HG03064 (cell line): ENCODE data around the gene MED22.
A peak's percentile ranks its signal among the peaks of the same experiment; 100 is the strongest.
"Not testable (repeated sequence)": the region's sequence is repeated elsewhere in the genome, so short reads cannot be mapped to it uniquely, and the experiment has no call there.

ENCODE experiments used
- ATAC-seq: cut with Tn5 transposase; IDR thresholded peaks from one replicate; pipeline ENCODE4 v1.9.1; 2021; ENCODE audit warnings: low read depth; ENCODE audit not compliant: unreplicated experiment

MED22 gene

GRCh38 chr9:133347985-133348717 is at the start of gene MED22, which contains the start of gene RPL7A:
Gene MED22, minus strand, starts transcription at chr9:133348131. Its CDS starts 1,469 bp downstream, at chr9:133346662.
Gene RPL7A, plus strand, starts transcription at chr9:133348218. Its CDS starts 26 bp downstream, at chr9:133348244.
- ATAC-seq = peak; percentile 58

DNA sequence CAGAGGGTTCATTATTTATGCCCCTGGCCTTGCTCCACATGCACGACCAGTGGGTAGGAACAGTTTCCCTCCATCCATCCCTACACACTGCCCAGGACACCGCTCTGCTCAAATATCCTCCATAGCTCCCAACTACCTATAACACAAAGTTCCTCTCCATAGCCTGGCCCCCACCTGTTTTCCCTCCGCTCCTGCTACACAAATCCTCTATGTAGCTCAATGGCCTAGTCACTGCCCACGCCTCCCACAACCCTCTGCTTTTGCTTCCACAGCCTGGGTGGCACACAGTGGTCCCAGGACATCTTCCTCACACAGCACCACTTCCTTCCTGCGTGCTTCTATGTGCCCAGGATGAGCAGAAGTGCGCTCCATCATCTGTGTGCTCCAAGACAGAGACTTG is 49.4 kb upstream of the MED22 start:
- no peak for ATAC-seq

GRCh38 chr9:133396952-133397351 is 49.0 kb upstream of the MED22 start:
- ATAC-seq = no peak

GRCh38 chr9:133394687-133395271 is 46.8 kb upstream of the MED22 start:
- ATAC-seq = no peak

DNA sequence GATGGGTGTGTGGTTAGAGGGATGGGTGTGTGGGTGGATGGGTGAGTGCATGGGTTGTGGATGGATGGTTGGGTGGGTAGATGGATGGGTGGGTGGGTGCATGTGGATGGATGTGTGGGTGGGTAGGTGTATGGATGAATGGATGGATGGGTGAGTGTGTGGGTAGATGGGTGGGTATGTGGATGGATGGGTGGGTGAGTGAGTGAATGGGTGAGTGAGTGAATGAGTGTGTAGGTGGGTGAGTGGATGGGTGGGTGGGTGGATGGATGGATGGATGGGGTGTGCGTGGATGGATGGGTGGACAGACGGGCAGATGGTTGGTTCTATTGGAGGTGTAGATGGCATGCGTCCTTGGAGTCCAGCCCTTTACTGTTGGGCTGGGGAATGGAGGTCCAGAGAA is 45.5 kb upstream of the MED22 start:
- no peak for ATAC-seq

DNA sequence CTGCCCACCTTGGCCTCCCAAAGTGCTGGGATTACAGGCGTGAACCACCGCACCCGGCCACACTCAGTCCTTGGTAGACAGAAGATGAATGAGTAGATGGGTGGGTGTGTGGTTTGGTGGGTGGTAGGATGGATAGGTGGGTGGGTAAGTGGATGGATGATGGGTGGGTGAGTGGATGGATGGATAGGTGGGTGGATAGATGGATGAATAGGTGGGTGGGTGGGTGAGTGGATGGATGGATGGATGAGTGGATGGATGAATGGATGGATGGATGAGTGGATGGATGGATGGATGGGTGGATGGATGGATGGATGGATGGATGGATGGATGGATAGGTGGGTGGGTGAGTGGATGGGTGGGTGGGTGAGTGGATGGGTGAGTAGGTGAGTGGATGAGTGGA is 44.4 kb upstream of the MED22 start:
- ATAC-seq = not testable (repeated sequence)

GRCh38 chr9:133391449-133391848 is 43.5 kb upstream of the MED22 start:
- not testable (repeated sequence) for ATAC-seq

DNA sequence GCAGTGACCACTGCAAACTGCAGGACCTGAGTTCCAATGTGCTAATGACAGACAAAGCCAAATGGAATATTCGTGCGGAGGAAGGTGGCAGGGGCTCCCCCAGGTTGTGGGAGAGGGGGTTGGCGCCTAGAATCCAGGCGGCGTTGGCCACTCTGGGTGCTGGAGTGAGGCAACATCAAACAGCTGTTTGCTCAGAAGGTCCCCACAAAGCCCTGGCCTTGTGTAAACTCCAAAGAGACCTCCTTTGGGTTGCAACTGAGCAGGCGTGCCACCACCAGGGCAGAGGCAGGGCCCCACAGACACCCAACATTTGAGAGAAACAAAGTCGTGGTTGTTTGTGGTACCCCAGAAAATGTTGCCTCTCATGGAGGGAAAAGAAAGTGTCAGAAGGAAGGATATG is 42.8 kb upstream of the MED22 start:
- no peak for ATAC-seq

GRCh38 chr9:133389562-133389961 is 41.6 kb upstream of the MED22 start:
- ATAC-seq = no peak

DNA sequence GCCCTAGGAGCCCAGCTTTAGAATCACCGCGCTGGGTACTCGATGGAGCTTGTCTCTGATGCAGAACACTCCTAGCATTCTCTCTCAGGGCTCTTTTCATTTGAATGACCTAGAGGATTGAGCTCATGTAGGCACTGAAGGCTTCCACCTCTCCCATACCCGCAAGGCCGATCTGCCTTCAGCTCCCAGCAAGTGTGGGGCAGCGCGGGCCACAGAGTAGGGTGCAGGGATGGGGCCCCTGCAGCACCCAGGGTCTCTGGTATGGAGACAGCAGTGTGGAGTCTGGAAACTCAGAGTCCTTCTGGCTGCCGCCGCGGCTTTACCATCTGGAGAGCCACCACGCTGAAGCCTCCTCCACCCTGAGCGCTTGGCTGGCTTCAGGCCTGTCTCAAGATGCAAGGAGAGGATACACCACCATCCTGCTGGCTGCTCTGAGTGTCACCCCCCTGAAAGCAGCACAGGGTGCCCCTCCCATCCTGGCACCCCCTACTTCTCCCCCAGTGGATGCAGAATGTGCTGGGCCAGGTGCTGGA is 41.2 kb upstream of the MED22 start:
- ATAC-seq = no peak

DNA sequence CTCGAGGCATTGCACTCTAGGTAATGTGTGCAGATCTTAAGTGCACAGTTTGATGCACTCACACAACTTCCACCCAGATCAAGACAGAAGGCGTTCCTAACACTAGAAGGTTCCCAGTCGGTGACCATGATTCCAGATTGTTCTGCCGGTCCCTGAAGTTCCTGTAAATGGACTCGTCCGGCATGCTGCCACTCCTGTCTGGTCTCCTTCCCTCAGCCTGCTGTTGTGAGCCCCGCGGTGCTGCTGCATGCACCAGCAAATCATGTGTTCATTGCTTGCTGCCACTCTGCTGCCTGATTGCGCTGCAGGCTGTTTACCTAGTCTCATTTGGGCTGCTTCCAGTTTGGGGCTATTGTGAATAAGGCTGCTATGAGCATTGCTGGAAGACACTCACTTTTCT is 39.7 kb upstream of the MED22 start:
- no peak for ATAC-seq

DNA sequence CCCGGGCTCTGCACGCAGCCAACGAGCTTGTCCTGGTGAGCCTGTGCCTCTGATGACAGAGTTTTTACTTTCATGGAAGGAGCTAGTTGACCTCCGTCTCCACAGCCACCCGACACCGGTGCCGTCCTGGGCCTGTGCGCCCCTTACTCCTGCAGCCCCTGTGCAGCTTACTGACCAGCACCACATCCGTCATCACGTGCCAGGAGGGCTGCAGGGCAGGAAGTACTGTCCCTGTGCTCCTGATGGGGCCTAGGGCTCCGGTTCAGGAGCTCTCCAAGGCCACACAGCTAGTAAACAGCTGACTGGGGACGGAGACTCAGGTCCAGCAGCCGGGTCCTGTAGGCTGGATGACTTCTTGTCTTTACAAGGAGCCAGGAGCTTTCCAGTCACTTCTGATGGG is 38.4 kb upstream of the MED22 start:
- ATAC-seq = no peak

GRCh38 chr9:133385452-133385851 is 37.5 kb upstream of the MED22 start:
- ATAC-seq = no peak

DNA sequence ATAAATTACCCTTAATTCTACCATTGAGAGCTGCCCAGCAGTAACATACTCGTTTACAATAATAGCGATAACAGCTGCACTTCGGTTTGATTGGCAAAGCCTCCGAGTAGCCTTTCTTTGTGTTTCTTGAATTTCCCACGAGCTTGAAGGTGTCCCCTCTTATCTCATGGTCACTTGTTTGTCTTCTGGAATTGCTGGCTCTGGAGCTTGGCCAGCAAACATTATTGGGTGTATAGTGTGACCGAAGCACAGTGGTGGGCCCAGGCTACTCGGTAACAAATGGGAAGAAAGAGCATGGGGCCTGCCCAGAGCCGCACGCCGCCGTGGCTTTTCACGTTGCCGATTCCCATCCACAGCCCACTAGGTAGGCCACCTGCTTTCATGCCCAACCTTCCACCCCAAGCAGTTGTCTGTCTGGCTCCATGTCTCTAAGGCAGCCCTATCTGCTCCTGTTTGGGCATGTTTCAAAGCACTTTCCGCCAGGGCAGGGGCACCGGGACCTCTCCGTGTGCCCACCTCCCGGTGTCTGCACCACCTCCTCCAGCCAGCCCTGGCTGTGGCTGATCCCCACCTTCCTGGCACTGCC is 36.9 kb upstream of the MED22 start:
- ATAC-seq = no peak

GRCh38 chr9:133383438-133383837 is 35.5 kb upstream of the MED22 start:
- no peak for ATAC-seq

GRCh38 chr9:133382507-133383141 is 34.7 kb upstream of the MED22 start:
- ATAC-seq = no peak

- no peak for ATAC-seq
Measured at GRCh38 chr9:133380734-133381133, 32.8 kb upstream of the MED22 start.

GRCh38 chr9:133379153-133380086 is 31.5 kb upstream of the MED22 start:
- no peak for ATAC-seq

GRCh38 chr9:133378408-133378962 is 30.6 kb upstream of the MED22 start:
- no peak for ATAC-seq

GRCh38 chr9:133377721-133378216 is 29.8 kb upstream of the MED22 start:
- no peak for ATAC-seq
